ENCODE results near the gene GJB6.

GJB6 gene

GRCh38 chr13:20175907-20176652 lies 56.0 kb downstream of the GJB6 start:
- Histone ChIP-seq H3K4me3 (ENCODE audit: low read depth, low read length) (no peak overlapping the region), H3K27ac (ENCODE audit: extremely low read depth, low read depth, low read length) (no peak overlapping the region), H3K9me3 (ENCODE audit: control insufficient read depth, insufficient read depth, low read depth, low read length) (no peaks in the 10 kb centered on the region), H3K4me1 (ENCODE audit: control insufficient read depth, insufficient read depth, low read length) (peaks cover 8% of the 10 kb centered on the region; the same call in 1 of the 2 replicates), H3K36me3 (ENCODE audit: control insufficient read depth in 2 of 2, insufficient read depth in 1 of 2, low read length in 2 of 2) (no peaks in the 10 kb centered on the region)
- ChIA-PET POLR2A (interaction anchor here (0.5 kb wide), 1 partner anchor 817 kb away, joined by 3 read pairs; no protein-coding TSS in a partner anchor), CTCF (interaction anchor here (1.1 kb wide), 1 partner anchor 13 kb away, joined by 3 read pairs; no protein-coding TSS in a partner anchor)
- TF ChIP-seq SCRT2 (tag by site-specific recombination; IDR thresholded peaks at IDR 0.05) (peak; percentile 85), ZNF175 (tag by site-specific recombination; IDR thresholded peaks at IDR 0.05) (no peak), PRDM2 (tag by site-specific recombination; IDR thresholded peaks at IDR 0.05; ENCODE audit: borderline replicate concordance) (no peak), MEIS1 (CRISPR knock-in tag; IDR thresholded peaks at IDR 0.05; ENCODE audit: borderline replicate concordance) (no peak), ZNF274 (IDR thresholded peaks at IDR 0.05; ENCODE audit: low read length) (no peak), ZNF274 (tag by site-specific recombination; IDR thresholded peaks at IDR 0.05; ENCODE audit: borderline replicate concordance) (no peak), HOXD13 (CRISPR knock-in tag; IDR thresholded peaks at IDR 0.05; ENCODE audit: borderline replicate concordance) (no peak), ZNF580 (tag by site-specific recombination; IDR thresholded peaks at IDR 0.05) (no peak), ZBTB7A (tag by site-specific recombination; IDR thresholded peaks at IDR 0.05; ENCODE audit: low read depth) (no peak), SP2 (tag by site-specific recombination; IDR thresholded peaks at IDR 0.05) (0 out of 2 replicates have a peak, but pooled peaks have one; percentile 12), ZBTB17 (tag by site-specific recombination; IDR thresholded peaks at IDR 0.05) (peak; percentile 45), ZNF23 (tag by site-specific recombination; IDR thresholded peaks at IDR 0.05; ENCODE audit: borderline replicate concordance) (no peak), ZNF366 (tag by site-specific recombination; conservative IDR thresholded peaks at IDR 0.05) (peak; percentile 72), KLF1 (tag by site-specific recombination; IDR thresholded peaks at IDR 0.05) (peak; percentile 56), ZNF157 (tag by site-specific recombination; IDR thresholded peaks at IDR 0.05) (no peak), ZNF629 (tag by site-specific recombination; IDR thresholded peaks at IDR 0.05) (peak; percentile 80), KLF9 (tag by site-specific recombination; IDR thresholded peaks at IDR 0.05; ENCODE audit: low read depth) (peak; percentile 33; the same call in 1 of the 2 replicates), GFI1B (tag by site-specific recombination; IDR thresholded peaks at IDR 0.05) (peak; percentile 75), KLF10 (tag by site-specific recombination; IDR thresholded peaks at IDR 0.05) (peak; percentile 91), ZBTB8A (tag by site-specific recombination; IDR thresholded peaks at IDR 0.05) (no peak), ZNF24 (tag by site-specific recombination; IDR thresholded peaks at IDR 0.05) (no peak), ZNF530 (tag by site-specific recombination; IDR thresholded peaks at IDR 0.05; ENCODE audit: low read depth) (no peak), ZBTB20 (tag by site-specific recombination; IDR thresholded peaks at IDR 0.05) (peak; percentile 59), ZNF76 (tag by site-specific recombination; IDR thresholded peaks at IDR 0.05; ENCODE audit: borderline replicate concordance, low read depth) (no peak), OVOL3 (tag by site-specific recombination; IDR thresholded peaks at IDR 0.05) (no peak), GLIS2 (tag by site-specific recombination; IDR thresholded peaks at IDR 0.05) (no peak), SP7 (tag by site-specific recombination; IDR thresholded peaks at IDR 0.05) (peak; percentile 88), ZXDB (tag by site-specific recombination; IDR thresholded peaks at IDR 0.05) (0 out of 2 replicates have a peak, but pooled peaks have one; percentile 34), ZNF18 (tag by site-specific recombination; IDR thresholded peaks at IDR 0.05) (no peak)
